HepG2 (cell line): ENCODE results near the gene SMYD5. TPM values are rescaled to one million over a fixed set of nuclear protein-coding genes. Genes with fewer than 3 reads are reported as not detected.

ENCODE experiments used
- CBX1 ChIP-seq: IDR thresholded peaks from one replicate; pipeline ENCODE4 v1.6.1; 2016; ENCODE audit warnings: antibody characterized with exemption, low read depth
- EHMT2 ChIP-seq: fragments of 200-600 bp; sonication (generic); IDR thresholded peaks from 2 replicates; pipeline ENCODE4 v1.7.0; 2017; ENCODE audit warnings: antibody characterized with exemption, low read depth, low read length, borderline replicate concordance
- FOSL1 ChIP-seq: sonication (generic); formaldehyde crosslinking; IDR thresholded peaks from 2 replicates; pipeline ENCODE4 v1.9.0; 2021; ENCODE audit warnings: missing genetic modification reagents, borderline replicate concordance
- FOXA1 ChIP-seq, 2 experiments: fragments of 450-650 bp in 1 of 2; sonication (generic) in 1 of 2; formaldehyde crosslinking in 1 of 2; IDR thresholded peaks; 2 replicates each; pipeline versions ENCODE4 v1.4.0 to v1.6.1; 2016 to 2020; ENCODE audit warnings: missing genetic modification reagents in 1 of 2
- MAZ ChIP-seq, 2 experiments: sonication (generic) in 1 of 2; formaldehyde crosslinking in 1 of 2; IDR thresholded peaks; 2 replicates each; pipeline versions ENCODE4 v1.5.0 to v1.6.1; 2012 to 2020; ENCODE audit warnings: low read depth in 2 of 2, mild to moderate bottlenecking in 2 of 2, borderline replicate concordance in 1 of 2, improper control_type of control experiment in 1 of 2, low read length in 1 of 2, missing genetic modification reagents in 1 of 2, moderate library complexity in 1 of 2
- NFYC ChIP-seq: IDR thresholded peaks from 2 replicates; pipeline ENCODE4 v1.6.1; 2016; ENCODE audit warnings: missing genetic modification reagents, missing compliant biosample characterization
- NONO ChIP-seq, 2 experiments: fragments of 450-650 bp in 1 of 2; sonication (generic) in 1 of 2; formaldehyde crosslinking in 1 of 2; IDR thresholded peaks in 1 of 2; conservative IDR thresholded peaks in 1 of 2; 2 replicates each; pipeline versions ENCODE4 v1.6.1 to v1.8.0; 2017 to 2022; ENCODE audit warnings: mild to moderate bottlenecking in 1 of 2, missing genetic modification reagents in 1 of 2, moderate library complexity in 1 of 2
- RCOR2 ChIP-seq: IDR thresholded peaks from 2 replicates; pipeline ENCODE4 v1.6.1; 2016; ENCODE audit warnings: missing biosample characterization, missing genetic modification reagents
- RELA ChIP-seq: sonication (generic); formaldehyde crosslinking; IDR thresholded peaks from 2 replicates; pipeline ENCODE4 v1.4.0; 2020; ENCODE audit warnings: missing genetic modification reagents
- SIN3B ChIP-seq: fragments of 150-350 bp; IDR thresholded peaks from 2 replicates; pipeline ENCODE4 v1.6.1; 2014; ENCODE audit warnings: low read length
- SSRP1 ChIP-seq: IDR thresholded peaks from 2 replicates; pipeline ENCODE4 v1.6.1; 2016; ENCODE audit warnings: control low read depth
- STAT5B ChIP-seq: sonication (generic); formaldehyde crosslinking; IDR thresholded peaks from 2 replicates; pipeline ENCODE4 v1.4.0; 2020; ENCODE audit warnings: missing genetic modification reagents
- U2AF2 ChIP-seq: fragments of 200-400 bp; formaldehyde crosslinking; IDR thresholded peaks from 2 replicates; pipeline ENCODE4 v1.6.1; 2017; ENCODE audit warnings: low read depth, mild to moderate bottlenecking, low read length
- USF2 ChIP-seq, 2 experiments: sonication (generic) in 1 of 2; formaldehyde crosslinking in 1 of 2; IDR thresholded peaks; 2 replicates each; pipeline versions ENCODE4 v1.5.1 to v1.6.1; 2011 to 2020; ENCODE audit warnings: borderline replicate concordance in 1 of 2, low read depth in 1 of 2, low read length in 1 of 2, mild to moderate bottlenecking in 1 of 2, missing genetic modification reagents in 1 of 2, moderate library complexity in 1 of 2
- ZNF207 ChIP-seq: fragments of 450-650 bp; IDR thresholded peaks from 2 replicates; pipeline ENCODE4 v1.6.1; 2016; ENCODE audit warnings: antibody characterized with exemption, borderline replicate concordance
- ZNF3 ChIP-seq: IDR thresholded peaks from 2 replicates; pipeline ENCODE4 v1.7.0; 2017; ENCODE audit warnings: inconsistent platforms
- ZNF30 ChIP-seq: sonication (generic); formaldehyde crosslinking; IDR thresholded peaks from 2 replicates; pipeline ENCODE4 v1.5.0; 2020; ENCODE audit warnings: mild to moderate bottlenecking, missing genetic modification reagents
- ZNF546 ChIP-seq: sonication (generic); formaldehyde crosslinking; conservative IDR thresholded peaks from 2 replicates; pipeline ENCODE4 v1.8.1; 2023; ENCODE audit warnings: mild to moderate bottlenecking, missing genetic modification reagents
- ZNF652 ChIP-seq: IDR thresholded peaks from 2 replicates; pipeline ENCODE4 v1.6.1; 2016; ENCODE audit warnings: low read depth, borderline replicate concordance
- ZNF75D ChIP-seq: sonication (generic); formaldehyde crosslinking; IDR thresholded peaks from 2 replicates; pipeline ENCODE4 v1.8.1; 2023; ENCODE audit warnings: missing genetic modification reagents, mild to moderate bottlenecking, borderline replicate concordance
- ZNF790 ChIP-seq: sonication (generic); formaldehyde crosslinking; IDR thresholded peaks from 2 replicates; pipeline ENCODE4 v1.8.0; 2022; ENCODE audit warnings: missing genetic modification reagents, mild to moderate bottlenecking, borderline replicate concordance
- ZNF841 ChIP-seq: sonication (generic); formaldehyde crosslinking; IDR thresholded peaks from 2 replicates; pipeline ENCODE4 v1.8.1; 2023; ENCODE audit warnings: missing genetic modification reagents, borderline replicate concordance
- polyA plus RNA-seq, 8 experiments: library from polyadenylated mRNA; depleted of rRNA in 3 of 8; stranded (reverse) in 7 of 8; unstranded in 1 of 8; fragments of >200 nt; fragmentation: Illumina TruSeq in 4 of 8; extraction: Trizol in 4 of 8; gene quantifications; 2 replicates each; pipeline versions ENCODE4 v1.2.1 to v1.2.3, GENCODE V29; 2011 to 2016; ENCODE audit warnings: low read depth in 4 of 8, missing spikeins in 1 of 8, mixed read lengths in 1 of 8; ENCODE audit not compliant: insufficient read depth in 1 of 8
- total RNA-seq, 5 experiments: library from RNA; depleted of rRNA; stranded (reverse); fragments of >200 nt; fragmentation: Illumina TruSeq; extraction: Trizol; gene quantifications; 2 replicates each; pipeline ENCODE4 v1.2.3, GENCODE V29; 2016; ENCODE audit warnings: low read depth in 1 of 5
- TF ChIP-seq, protein P1 (sequence below): sonication (generic); formaldehyde crosslinking; IDR thresholded peaks from 2 replicates; pipeline ENCODE4 v1.4.0; 2020; ENCODE audit warnings: mild to moderate bottlenecking, missing genetic modification reagents, borderline replicate concordance

Gene SMYD5
- total and polyA plus RNA-seq, 2 of the 13 experiments (the other 11 are each of a cell fraction or from before 2014, with no cell fraction given), result 55.8 to 70.4 TPM

DNA sequence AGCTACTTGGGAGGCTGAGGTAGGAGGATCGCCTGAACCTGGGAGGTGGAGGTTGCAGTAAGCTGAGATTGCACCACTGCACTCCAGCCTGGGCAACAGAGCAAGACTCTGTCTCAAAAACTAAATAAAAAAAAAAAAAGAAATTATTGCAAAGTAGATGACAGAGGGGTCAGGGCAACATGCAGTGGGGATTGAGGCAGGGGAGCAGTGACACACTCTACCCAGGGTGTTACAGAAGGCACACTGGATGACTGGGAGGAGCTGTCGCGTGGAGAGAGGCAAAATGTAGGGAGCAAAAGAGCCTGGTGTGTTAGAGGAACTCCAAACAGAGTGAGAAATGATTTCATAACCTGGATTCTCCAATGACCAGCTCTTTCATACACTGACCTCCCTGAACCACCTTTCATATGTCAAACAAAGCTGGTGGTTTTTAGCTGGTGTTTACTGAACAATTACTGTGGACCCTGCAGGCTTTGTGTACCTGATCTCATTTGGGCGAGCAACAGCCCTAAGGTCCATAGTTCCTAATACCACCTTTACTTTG, 48.1 kb downstream of the SMYD5 start (continued):
- TF ChIP-seq, protein P1, sequence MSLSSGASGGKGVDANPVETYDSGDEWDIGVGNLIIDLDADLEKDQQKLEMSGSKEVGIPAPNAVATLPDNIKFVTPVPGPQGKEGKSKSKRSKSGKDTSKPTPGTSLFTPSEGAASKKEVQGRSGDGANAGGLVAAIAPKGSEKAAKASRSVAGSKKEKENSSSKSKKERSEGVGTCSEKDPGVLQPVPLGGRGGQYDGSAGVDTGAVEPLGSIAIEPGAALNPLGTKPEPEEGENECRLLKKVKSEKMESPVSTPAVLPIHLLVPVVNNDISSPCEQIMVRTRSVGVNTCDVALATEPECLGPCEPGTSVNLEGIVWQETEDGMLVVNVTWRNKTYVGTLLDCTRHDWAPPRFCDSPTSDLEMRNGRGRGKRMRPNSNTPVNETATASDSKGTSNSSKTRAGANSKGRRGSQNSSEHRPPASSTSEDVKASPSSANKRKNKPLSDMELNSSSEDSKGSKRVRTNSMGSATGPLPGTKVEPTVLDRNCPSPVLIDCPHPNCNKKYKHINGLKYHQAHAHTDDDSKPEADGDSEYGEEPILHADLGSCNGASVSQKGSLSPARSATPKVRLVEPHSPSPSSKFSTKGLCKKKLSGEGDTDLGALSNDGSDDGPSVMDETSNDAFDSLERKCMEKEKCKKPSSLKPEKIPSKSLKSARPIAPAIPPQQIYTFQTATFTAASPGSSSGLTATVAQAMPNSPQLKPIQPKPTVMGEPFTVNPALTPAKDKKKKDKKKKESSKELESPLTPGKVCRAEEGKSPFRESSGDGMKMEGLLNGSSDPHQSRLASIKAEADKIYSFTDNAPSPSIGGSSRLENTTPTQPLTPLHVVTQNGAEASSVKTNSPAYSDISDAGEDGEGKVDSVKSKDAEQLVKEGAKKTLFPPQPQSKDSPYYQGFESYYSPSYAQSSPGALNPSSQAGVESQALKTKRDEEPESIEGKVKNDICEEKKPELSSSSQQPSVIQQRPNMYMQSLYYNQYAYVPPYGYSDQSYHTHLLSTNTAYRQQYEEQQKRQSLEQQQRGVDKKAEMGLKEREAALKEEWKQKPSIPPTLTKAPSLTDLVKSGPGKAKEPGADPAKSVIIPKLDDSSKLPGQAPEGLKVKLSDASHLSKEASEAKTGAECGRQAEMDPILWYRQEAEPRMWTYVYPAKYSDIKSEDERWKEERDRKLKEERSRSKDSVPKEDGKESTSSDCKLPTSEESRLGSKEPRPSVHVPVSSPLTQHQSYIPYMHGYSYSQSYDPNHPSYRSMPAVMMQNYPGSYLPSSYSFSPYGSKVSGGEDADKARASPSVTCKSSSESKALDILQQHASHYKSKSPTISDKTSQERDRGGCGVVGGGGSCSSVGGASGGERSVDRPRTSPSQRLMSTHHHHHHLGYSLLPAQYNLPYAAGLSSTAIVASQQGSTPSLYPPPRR (CRISPR knock-in tag), result peak; percentile 67; the same call in 1 of the 2 replicates
- peak; percentile 13; the same call in 1 of the 2 replicates for TF ChIP-seq SIN3B
- TF ChIP-seq U2AF2, result no peak
- TF ChIP-seq SSRP1 (CRISPR knock-in tag), result 0 out of 2 replicates have a peak, but pooled peaks have one; percentile 56
- TF ChIP-seq ZNF75D (CRISPR knock-in tag), result no peak
- no peak for TF ChIP-seq USF2 (IDR thresholded peaks at IDR 0.05; ENCODE audit: low read depth, low read length)
- no peak; the same call in 1 of the 2 replicates for TF ChIP-seq USF2 (CRISPR knock-in tag; IDR thresholded peaks at IDR 0.05; ENCODE audit: borderline replicate concordance)
- peak; percentile 77; the same call in 1 of the 2 replicates for TF ChIP-seq RCOR2
- no peak for TF ChIP-seq ZNF841 (CRISPR knock-in tag)
- no peak for TF ChIP-seq EHMT2
- no peak for TF ChIP-seq MAZ (IDR thresholded peaks at IDR 0.05; ENCODE audit: borderline replicate concordance, low read depth, low read length)
- TF ChIP-seq MAZ (CRISPR knock-in tag; IDR thresholded peaks at IDR 0.05; ENCODE audit: low read depth), result peak; percentile 41; the same call in 1 of the 2 replicates
- no peak for TF ChIP-seq ZNF30
- no peak for TF ChIP-seq ZNF790 (CRISPR knock-in tag)
- TF ChIP-seq ZNF207, result no peak
- peak; percentile 48 for TF ChIP-seq NFYC (CRISPR knock-in tag)
- TF ChIP-seq ZNF546 (CRISPR knock-in tag), result no peak
- TF ChIP-seq RELA (CRISPR knock-in tag), result no peak
- TF ChIP-seq FOSL1 (CRISPR knock-in tag), result no peak
- TF ChIP-seq STAT5B (CRISPR knock-in tag), result no peak
- peak; percentile 80 for TF ChIP-seq FOXA1 (IDR thresholded peaks at IDR 0.05)
- TF ChIP-seq FOXA1 (CRISPR knock-in tag; IDR thresholded peaks at IDR 0.05), result peak; percentile 95
- TF ChIP-seq NONO (IDR thresholded peaks at IDR 0.05), result no peak
- TF ChIP-seq NONO (CRISPR knock-in tag; conservative IDR thresholded peaks at IDR 0.05), result peak; percentile 77
- TF ChIP-seq ZNF3, result peak; percentile 68; the same call in 1 of the 2 replicates
- peak; percentile 31; the same call in 1 of the 2 replicates for TF ChIP-seq ZNF652 (CRISPR knock-in tag)
- no peak for TF ChIP-seq CBX1
